CD14-positive monocyte (primary cell): ENCODE data around the gene PLEKHA7. TPM values are rescaled to one million over a fixed set of nuclear protein-coding genes. Genes with fewer than 3 reads are reported as not detected.

Experiments
- DNase-seq, 3 donors: peaks; one replicate each; pipeline ENCODE4 v3.0.0-alpha.2; 2011 to 2022
- H2AFZ ChIP-seq: 2 replicates; pipeline ENCODE4 v1.6.0; 2012; ENCODE audit warnings: mild to moderate bottlenecking, low read depth, low read length, inconsistent platforms; ENCODE audit not compliant: insufficient read depth, poor library complexity, severe bottlenecking
- H3K27ac ChIP-seq, 2 donors: 1 replicate in 1 of 2; 2 replicates in 1 of 2; pipeline ENCODE4 v1.5.1; 2012 to 2013; ENCODE audit warnings: low read length in 2 of 2, control low read depth in 1 of 2, inconsistent platforms in 1 of 2, low read depth in 1 of 2, mild to moderate bottlenecking in 1 of 2
- H3K27me3 ChIP-seq, 2 donors: one replicate each; pipeline versions ENCODE4 v1.6.0 to v1.6.1; 2011 to 2013; ENCODE audit warnings: low read length in 2 of 2; ENCODE audit not compliant: control insufficient read depth in 2 of 2, insufficient read depth in 2 of 2
- H3K36me3 ChIP-seq, 2 donors: replicated peaks in 1 of 2; 1 replicate in 1 of 2; 2 replicates in 1 of 2; pipeline versions ENCODE4 v1.5.1 to v1.6.1; 2012 to 2013; ENCODE audit warnings: low read length in 2 of 2, control low read depth in 1 of 2, inconsistent platforms in 1 of 2, mild to moderate bottlenecking in 1 of 2; ENCODE audit not compliant: insufficient read depth in 2 of 2, control insufficient read depth in 1 of 2
- H3K4me1 ChIP-seq, 2 donors: 1 replicate in 1 of 2; 2 replicates in 1 of 2; pipeline versions ENCODE4 v1.5.1 to v1.6.1; 2012 to 2013; ENCODE audit warnings: low read length in 2 of 2, control low read depth in 1 of 2, inconsistent platforms in 1 of 2, mild to moderate bottlenecking in 1 of 2, moderate library complexity in 1 of 2; ENCODE audit not compliant: insufficient read depth in 2 of 2, control insufficient read depth in 1 of 2
- H3K4me2 ChIP-seq: replicated peaks from 2 replicates; pipeline ENCODE3; 2012; ENCODE audit warnings: low read length, moderate library complexity, mild to moderate bottlenecking; ENCODE audit not compliant: poor library complexity, severe bottlenecking; ENCODE audit errors: extremely low read depth
- H3K4me3 ChIP-seq, 3 experiments: fragments of 200-600 bp in 1 of 3; sonication (generic) in 1 of 3; replicated peaks in 1 of 3; 1 replicate in 2 of 3; 2 replicates in 1 of 3; pipeline ENCODE4 v1.5.1; 2011 to 2013; ENCODE audit warnings: low read length in 3 of 3, mild to moderate bottlenecking in 3 of 3, control low read depth in 2 of 3, low read depth in 2 of 3, inconsistent platforms in 1 of 3, moderate library complexity in 1 of 3
- H3K79me2 ChIP-seq: 2 replicates; pipeline ENCODE4 v1.6.0; 2012; ENCODE audit warnings: mild to moderate bottlenecking, control low read depth, inconsistent platforms, low read length, moderate library complexity; ENCODE audit not compliant: insufficient read depth
- H3K9ac ChIP-seq: 2 replicates; pipeline ENCODE4 v1.6.0; 2017; ENCODE audit warnings: low read length, mild to moderate bottlenecking; ENCODE audit not compliant: insufficient read depth, poor library complexity, severe bottlenecking
- H3K9me3 ChIP-seq, 2 donors: replicated peaks in 1 of 2; 1 replicate in 1 of 2; 2 replicates in 1 of 2; pipeline versions ENCODE4 v1.5.1 to v1.6.1; 2012 to 2013; ENCODE audit warnings: low read length in 2 of 2, control low read depth in 1 of 2; ENCODE audit not compliant: control insufficient read depth in 1 of 2, insufficient read depth in 1 of 2
- H4K20me1 ChIP-seq: 2 replicates; pipeline ENCODE4 v1.6.0; 2012; ENCODE audit warnings: mild to moderate bottlenecking, low read length, control low read depth, moderate library complexity; ENCODE audit not compliant: insufficient read depth
- H3K27ac Mint-ChIP-seq, 7 donors: one replicate each; pipeline ENCODE4 v1.8.0; 2020; ENCODE audit warnings: mild to moderate bottlenecking in 7 of 7, mixed read lengths in 7 of 7, moderate library complexity in 6 of 7, inconsistent platforms in 2 of 7
- H3K27me3 Mint-ChIP-seq, 3 donors: one replicate each; pipeline ENCODE4 v1.8.0; 2021 to 2022; ENCODE audit warnings: low read depth in 3 of 3, mild to moderate bottlenecking in 3 of 3, mixed read lengths in 3 of 3, moderate library complexity in 3 of 3, inconsistent platforms in 1 of 3
- H3K36me3 Mint-ChIP-seq, 2 donors: one replicate each; pipeline ENCODE4 v1.8.0; 2020; ENCODE audit warnings: mixed read lengths in 2 of 2, inconsistent platforms in 1 of 2, mild to moderate bottlenecking in 1 of 2
- H3K4me1 Mint-ChIP-seq: one replicate; pipeline ENCODE4 v1.8.0; 2020; ENCODE audit warnings: mild to moderate bottlenecking, mixed read lengths
- H3K4me3 Mint-ChIP-seq, 2 donors: one replicate each; pipeline ENCODE4 v1.8.0; 2020; ENCODE audit warnings: mild to moderate bottlenecking in 2 of 2, mixed read lengths in 2 of 2, moderate library complexity in 1 of 2
- H3K9me3 Mint-ChIP-seq, 7 donors: one replicate each; pipeline ENCODE4 v1.8.0; 2020 to 2022; ENCODE audit warnings: mixed read lengths in 7 of 7, mild to moderate bottlenecking in 6 of 7, moderate library complexity in 6 of 7, inconsistent platforms in 2 of 7
- WGBS: methylation state at CpG from one replicate; pipeline ENCODE4 v1.1.5; 2013; ENCODE audit warnings: missing lambda C conversion rate; ENCODE audit not compliant: insufficient coverage; 5-methylcytosine and 5-hydroxymethylcytosine counted together
- intact Hi-C, 2 donors: fragments of 100-400 bp; cut with micrococcal nuclease; formaldehyde crosslinking; loops; one replicate each; pipeline versions ENCODE4 v1.15.0 to v1.15.1; 2023
- polyA plus RNA-seq, 3 donors: library from polyadenylated mRNA; depleted of rRNA in 1 of 3; unstranded in 2 of 3; stranded (reverse) in 1 of 3; fragments of 300-500 nt in 2 of 3; fragments of >200 nt in 1 of 3; fragmentation: Illumina TruSeq in 2 of 3; gene quantifications; 1 replicate in 2 of 3; 2 replicates in 1 of 3; pipeline ENCODE4 v1.2.3, GENCODE V29; 2012 to 2021
- TF ChIP-seq, protein P1 (sequence below): fragments of 200-600 bp; IDR thresholded peaks from one replicate; pipeline ENCODE4 v1.8.0; 2022; ENCODE audit warnings: antibody characterized with exemption, mild to moderate bottlenecking

Gene PLEKHA7
- polyA plus RNA-seq, 3 donors: 0.05 to 0.92 (median 0.22) TPM

DNA sequence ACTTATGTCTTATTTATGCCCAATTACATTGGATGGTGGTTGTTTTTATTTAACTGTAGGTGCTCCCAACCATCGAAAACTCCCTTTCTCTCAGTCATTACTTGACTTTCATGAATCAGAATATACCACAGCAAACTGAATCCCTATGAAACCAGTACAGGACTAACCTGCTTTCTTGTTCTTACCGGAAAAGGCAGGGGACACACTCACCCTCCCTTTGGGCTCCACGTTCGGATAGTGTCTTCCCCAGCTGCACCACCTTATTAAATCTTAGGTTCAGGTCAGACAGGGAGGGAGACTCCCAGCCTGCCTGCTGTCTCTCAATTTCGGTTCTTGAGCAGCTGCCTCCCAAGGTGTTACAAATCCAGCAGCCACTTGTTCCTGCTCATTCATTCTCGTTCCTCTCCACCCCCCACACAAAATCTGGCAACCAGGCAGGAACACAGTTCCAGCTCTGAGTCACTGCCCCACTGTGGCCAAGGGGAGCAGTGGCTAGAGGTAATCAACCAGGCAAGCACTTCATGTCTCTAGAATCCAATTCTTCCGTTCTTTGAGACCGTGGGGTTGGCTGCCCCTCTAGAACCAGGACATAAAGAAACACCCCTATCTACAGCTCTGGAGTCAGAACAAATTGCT lies 133.0 kb downstream of the PLEKHA7 start:
- H3K9me3 ChIP-seq: no peaks in the 10 kb centered on the region
- no peak overlapping the region for H2AFZ ChIP-seq
- no peaks in the 10 kb centered on the region for H3K36me3 ChIP-seq
- no peaks in the 10 kb centered on the region for H3K79me2 ChIP-seq
- no peak for DNase-seq
- intact Hi-C loops: loop anchor here in 1 of 2 donors (5.0 kb wide), 1 partner anchor 94 kb away; no protein-coding TSS in a partner anchor
- H3K27me3 ChIP-seq: no peaks in the 10 kb centered on the region
- no peak overlapping the region for H3K4me2 ChIP-seq
- no peaks in the 10 kb centered on the region for H3K4me1 ChIP-seq
- no peak overlapping the region for H3K4me3 ChIP-seq
- H3K9ac ChIP-seq: no peak overlapping the region
- Mint-ChIP-seq H3K27ac (no peak overlapping the region), H3K27me3 (peaks cover 0 to 1% (median 0%) of the 10 kb centered on the region in 3 donors), H3K4me3 (no peak overlapping the region), H3K9me3 (no peaks in the 10 kb centered on the region), H3K36me3 (no peaks in the 10 kb centered on the region), H3K4me1 (peaks cover 2% of the 10 kb centered on the region)
- WGBS: 79% methylated on average over 7 of the region's 8 CpGs
- H3K27ac ChIP-seq: no peak overlapping the region
- no peaks in the 10 kb centered on the region for H4K20me1 ChIP-seq
- TF ChIP-seq, protein P1, sequence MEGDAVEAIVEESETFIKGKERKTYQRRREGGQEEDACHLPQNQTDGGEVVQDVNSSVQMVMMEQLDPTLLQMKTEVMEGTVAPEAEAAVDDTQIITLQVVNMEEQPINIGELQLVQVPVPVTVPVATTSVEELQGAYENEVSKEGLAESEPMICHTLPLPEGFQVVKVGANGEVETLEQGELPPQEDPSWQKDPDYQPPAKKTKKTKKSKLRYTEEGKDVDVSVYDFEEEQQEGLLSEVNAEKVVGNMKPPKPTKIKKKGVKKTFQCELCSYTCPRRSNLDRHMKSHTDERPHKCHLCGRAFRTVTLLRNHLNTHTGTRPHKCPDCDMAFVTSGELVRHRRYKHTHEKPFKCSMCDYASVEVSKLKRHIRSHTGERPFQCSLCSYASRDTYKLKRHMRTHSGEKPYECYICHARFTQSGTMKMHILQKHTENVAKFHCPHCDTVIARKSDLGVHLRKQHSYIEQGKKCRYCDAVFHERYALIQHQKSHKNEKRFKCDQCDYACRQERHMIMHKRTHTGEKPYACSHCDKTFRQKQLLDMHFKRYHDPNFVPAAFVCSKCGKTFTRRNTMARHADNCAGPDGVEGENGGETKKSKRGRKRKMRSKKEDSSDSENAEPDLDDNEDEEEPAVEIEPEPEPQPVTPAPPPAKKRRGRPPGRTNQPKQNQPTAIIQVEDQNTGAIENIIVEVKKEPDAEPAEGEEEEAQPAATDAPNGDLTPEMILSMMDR: no peak

- DNase-seq: no peak
- Mint-ChIP-seq H3K4me1 (peaks cover 2% of the 10 kb centered on the region), H3K36me3 (no peaks in the 10 kb centered on the region), H3K9me3 (no peaks in the 10 kb centered on the region), H3K27ac (no peak overlapping the region), H3K27me3 (peaks cover 0 to 3% (median 0%) of the 10 kb centered on the region in 3 donors), H3K4me3 (no peak overlapping the region)
- H3K9me3 ChIP-seq: no peaks in the 10 kb centered on the region
- H4K20me1 ChIP-seq: no peaks in the 10 kb centered on the region
- intact Hi-C loops: loop anchor here in 1 of 2 donors (5.0 kb wide), 1 partner anchor 93 kb away; no protein-coding TSS in a partner anchor
- no peaks in the 10 kb centered on the region for H3K36me3 ChIP-seq
- no peak overlapping the region for H3K4me3 ChIP-seq
- no peaks in the 10 kb centered on the region for H3K27me3 ChIP-seq
- no peak overlapping the region for H2AFZ ChIP-seq
- 100% methylated on average over 3 of the region's 7 CpGs for WGBS
- no peaks in the 10 kb centered on the region for H3K4me1 ChIP-seq
- no peak overlapping the region for H3K27ac ChIP-seq
- TF ChIP-seq, protein P1: no peak
- H3K79me2 ChIP-seq: no peaks in the 10 kb centered on the region
- H3K9ac ChIP-seq: no peak overlapping the region
- no peak overlapping the region for H3K4me2 ChIP-seq
These were observed 133.9 kb downstream of the PLEKHA7 start for GRCh38 chr11:16880184-16880801.
